GM12878 (cell line): ENCODE measurements around the gene TCF23. TPM values are rescaled to one million over a fixed set of nuclear protein-coding genes. Genes with fewer than 3 reads are reported as not detected.

ENCODE experiments used
- ATAC-seq: fragments of 200-7000 bp; cut with Tn5 transposase; 3 replicates; pipeline ENCODE4 v1.9.1; 2020; ENCODE audit warnings: mild to moderate bottlenecking, moderate library complexity
- BruUV-seq: library from RNA; stranded (reverse); fragments of 400-500 nt; replicated peaks from 2 replicates; lab custom pipeline; 2021; lab: Mats Ljungman, UMichigan
- CTCF ChIA-PET: fragments of 300-600 bp; sonication (Branson Sonifier 250); formaldehyde crosslinking; extraction: SDS; loops from one replicate; lab custom pipeline; 2021; ENCODE audit warnings: inconsistent platforms; lab: Yijun Ruan, JAX
- POLR2A ChIA-PET: fragments of 350-600 bp; formaldehyde crosslinking; extraction: SDS; loops from one replicate; lab custom pipeline; 2021; ENCODE audit warnings: inconsistent platforms; lab: Charles Lee
- RAD21 ChIA-PET: fragments of 300-600 bp; sonication (Branson Sonifier 250); formaldehyde crosslinking; loops from one replicate; lab custom pipeline; 2023; ENCODE audit warnings: antibody characterized with exemption; ENCODE audit not compliant: unreplicated experiment; lab: Charles Lee
- SMC1A ChIA-PET: fragments of 300-600 bp; sonication (Branson Sonifier 250); formaldehyde crosslinking; loops from one replicate; lab custom pipeline; 2023; ENCODE audit not compliant: unreplicated experiment, uncharacterized antibody; lab: Charles Lee
- DNase-seq: peaks from one replicate; pipeline ENCODE4 v3.0.0-alpha.2; 2011; ENCODE audit warnings: low read depth, low spot score
- FAIRE-seq: peaks from 3 replicates; lab custom pipeline; 2011; peaks lifted over from hg19 to GRCh38; lab: Jason Lieb, UNC
- H2AFZ ChIP-seq: 2 replicates; pipeline ENCODE4 v1.6.0; 2011; ENCODE audit warnings: low read depth, low read length, control low read depth; ENCODE audit not compliant: control insufficient read depth
- H3K27ac ChIP-seq: 2 replicates; pipeline ENCODE4 v1.5.1; 2011; ENCODE audit warnings: control low read depth; ENCODE audit not compliant: control insufficient read depth, insufficient read depth
- H3K27me3 ChIP-seq, 2 experiments: replicated peaks in 1 of 2; 2 replicates each; pipeline versions ENCODE4 v1.6.0 to v1.6.1; 2011; ENCODE audit warnings: low read length in 1 of 2; ENCODE audit not compliant: control insufficient read depth in 2 of 2, insufficient read depth in 2 of 2
- H3K36me3 ChIP-seq, 2 experiments: 2 replicates each; pipeline ENCODE4 v1.5.1; 2011; ENCODE audit warnings: low read length in 1 of 2; ENCODE audit not compliant: control insufficient read depth in 2 of 2, insufficient read depth in 2 of 2
- H3K4me1 ChIP-seq: 2 replicates; pipeline ENCODE4 v1.6.1; 2011; ENCODE audit warnings: mild to moderate bottlenecking, low read length, moderate library complexity, mixed read lengths; ENCODE audit not compliant: control insufficient read depth, insufficient read depth
- H3K4me2 ChIP-seq: 2 replicates; pipeline ENCODE4 v1.6.0; 2011; ENCODE audit warnings: control low read depth; ENCODE audit not compliant: control insufficient read depth, insufficient read depth
- H3K4me3 ChIP-seq: fragments of 200-600 bp; sonication (generic); 2 replicates; pipeline ENCODE4 v1.5.1; 2016
- H3K79me2 ChIP-seq: 2 replicates; pipeline ENCODE4 v1.6.0; 2011; ENCODE audit warnings: low read length; ENCODE audit not compliant: control insufficient read depth, insufficient read depth
- H3K9ac ChIP-seq: 2 replicates; pipeline ENCODE4 v1.8.0; 2011; ENCODE audit warnings: low read length, control low read depth, mixed read lengths; ENCODE audit not compliant: control insufficient read depth, insufficient read depth
- H3K9me3 ChIP-seq: replicated peaks from 3 replicates; pipeline ENCODE4 v1.5.1; 2011; ENCODE audit warnings: mild to moderate bottlenecking, low read length; ENCODE audit not compliant: control insufficient read depth, insufficient read depth
- H4K20me1 ChIP-seq: 2 replicates; pipeline ENCODE4 v1.6.0; 2011; ENCODE audit not compliant: control insufficient read depth, insufficient read depth
- E4F1 ChIP-seq: fragments of 450-650 bp; IDR thresholded peaks from 2 replicates; pipeline ENCODE4 v1.6.1; 2018; ENCODE audit warnings: borderline replicate concordance, mild to moderate bottlenecking; ENCODE audit not compliant: partially characterized antibody
- FOXK2 ChIP-seq: fragments of 450-650 bp; IDR thresholded peaks from 2 replicates; pipeline ENCODE4 v1.6.1; 2017; ENCODE audit warnings: mild to moderate bottlenecking, moderate library complexity
- HSF1 ChIP-seq: fragments of 150-350 bp; IDR thresholded peaks from 2 replicates; pipeline ENCODE4 v1.6.1; 2014; ENCODE audit warnings: mild to moderate bottlenecking, low read depth, low read length
- MLLT1 ChIP-seq: fragments of 450-650 bp; IDR thresholded peaks from 2 replicates; pipeline ENCODE4 v1.6.1; 2016; ENCODE audit warnings: mild to moderate bottlenecking
- NFXL1 ChIP-seq: fragments of 450-650 bp; IDR thresholded peaks from 2 replicates; pipeline ENCODE4 v1.6.1; 2017; ENCODE audit warnings: antibody characterized with exemption, mild to moderate bottlenecking, borderline replicate concordance
- RBBP5 ChIP-seq: fragments of 200-600 bp; sonication (generic); conservative IDR thresholded peaks from 2 replicates; pipeline ENCODE4 v1.6.1; 2016
- SRF ChIP-seq, 2 experiments: IDR thresholded peaks; 2 replicates each; pipeline ENCODE4 v1.6.1; 2011; ENCODE audit warnings: low read depth in 2 of 2, low read length in 2 of 2, mild to moderate bottlenecking in 1 of 2, moderate library complexity in 1 of 2
- STAT1 ChIP-seq: fragments of 450-650 bp; conservative IDR thresholded peaks from 2 replicates; pipeline ENCODE4 v1.6.1; 2014; ENCODE audit warnings: antibody characterized with exemption, mild to moderate bottlenecking
- ZNF24 ChIP-seq: fragments of 450-650 bp; IDR thresholded peaks from 2 replicates; pipeline ENCODE4 v1.6.1; 2017; ENCODE audit warnings: antibody characterized with exemption, mild to moderate bottlenecking
- ZNF274 ChIP-seq: IDR thresholded peaks from one replicate; pipeline ENCODE4 v1.8.0; 2011; ENCODE audit not compliant: insufficient read length, insufficient read depth
- WGBS: methylation state at CpG from one replicate; pipeline ENCODE4 v1.1.6; 2016; ENCODE audit warnings: low lambda C conversion rate; ENCODE audit not compliant: insufficient replicate concordance, insufficient coverage; ENCODE audit errors: missing lambda C conversion rate; 5-methylcytosine and 5-hydroxymethylcytosine counted together
- in situ Hi-C: fragments of 300-500 bp; cut with MboI; formaldehyde crosslinking; loops from 9 replicates; pipeline ENCODE4 v1.14.3; 2018; ENCODE audit warnings: mixed read lengths
- intact Hi-C: fragments of 100-400 bp; cut with micrococcal nuclease; formaldehyde crosslinking; loops from one replicate; pipeline ENCODE4 v1.14.2; 2022; ENCODE audit not compliant: unreplicated experiment
- polyA plus RNA-seq, 11 experiments: library from polyadenylated mRNA; depleted of rRNA in 4 of 11; unstranded in 6 of 11; stranded (reverse) in 5 of 11; fragments of >200 nt; fragmentation: Nextera tagmentation in 4 of 11; fragmentation: Illumina TruSeq in 1 of 11; extraction: Ambion mirVana in 4 of 11; extraction: Trizol in 1 of 11; gene quantifications; 1 replicate in 1 of 11; 2 replicates in 10 of 11; pipeline versions ENCODE4 v1.2.1 to v1.2.3, GENCODE V29; 2011 to 2016; ENCODE audit warnings: inconsistent platforms in 2 of 11, missing spikeins in 2 of 11, low read depth in 1 of 11
- total RNA-seq, 4 experiments: library from RNA; depleted of rRNA in 3 of 4; stranded (reverse); fragments of >200 nt in 3 of 4; fragmentation: Illumina TruSeq in 1 of 4; extraction: Trizol in 1 of 4; gene quantifications; 2 replicates each; pipeline versions ENCODE4 v1.2.1 to v1.2.3, GENCODE V29; 2013 to 2021
- TF ChIP-seq, protein P1 (sequence below): IDR thresholded peaks from 2 replicates; pipeline ENCODE4 v1.6.1; 2011; ENCODE audit warnings: low read depth, low read length, improper control_type of control experiment, borderline replicate concordance
- TF ChIP-seq, protein P2 (sequence below): IDR thresholded peaks from 2 replicates; pipeline ENCODE4 v1.6.1; 2012; ENCODE audit warnings: mild to moderate bottlenecking, low read depth, low read length

TCF23 gene
- total and polyA plus RNA-seq, 10 of the 15 experiments (the other 5 are each of a cell fraction or from before 2014, with no cell fraction given), result not detected

GRCh38 chr2:27194538-27195354 lies 45.9 kb downstream of the TCF23 start:
- Histone ChIP-seq H3K4me2 (no peak overlapping the region), H3K79me2 (no peaks in the 10 kb centered on the region), H3K27ac (no peak overlapping the region), H3K9me3 (no peaks in the 10 kb centered on the region), H2AFZ (no peak overlapping the region), H3K27me3 (no peaks in the 10 kb centered on the region), H3K36me3 (peaks cover 0 to 3% of the 10 kb centered on the region in 2 experiments; a peak in 1 of 4 replicates), H3K4me3 (no peak overlapping the region), H3K4me1 (no peaks in the 10 kb centered on the region), H4K20me1 (no peaks in the 10 kb centered on the region), H3K9ac (no peak overlapping the region)
- RAD21 ChIA-PET, result no interaction called here
- CTCF ChIA-PET, result interaction anchor here (1.0 to 1.1 kb wide), 3 partner anchors 13 to 233 kb away, joined by 3 to 4 read pairs (median 3); no protein-coding TSS in a partner anchor
- FAIRE-seq (no peak), ATAC-seq (no peak), DNase-seq (no peak)
- SMC1A ChIA-PET, result interaction anchor here (1.0 kb wide), 1 partner anchor 61 kb away, joined by 4 read pairs; the partner anchor contains the start of gene PREB
- WGBS, result 67% methylated on average over 17 of the region's 17 CpGs
- no TSS peak for BruUV-seq
- in situ Hi-C loops (loop anchor here (5.0 kb wide), 1 partner anchor 227 kb away; no protein-coding TSS in a partner anchor), intact Hi-C loops (loop anchor here (5.0 kb wide), 1 partner anchor 232 kb away; no protein-coding TSS in a partner anchor)
- POLR2A ChIA-PET, result interaction anchor here (0.6 kb wide), 1 partner anchor 14 kb away, joined by 3 read pairs; no protein-coding TSS in a partner anchor
- TF ChIP-seq NFXL1 (no peak), SRF (IDR thresholded peaks at IDR 0.05; ENCODE audit: low read depth in 2 of 2, low read length in 2 of 2) (no peak), STAT1 (no peak), RBBP5 (no peak), ZNF24 (no peak), ZNF274 (no peak), HSF1 (no peak), E4F1 (no peak), FOXK2 (no peak), MLLT1 (no peak)
- TF ChIP-seq, protein P1, sequence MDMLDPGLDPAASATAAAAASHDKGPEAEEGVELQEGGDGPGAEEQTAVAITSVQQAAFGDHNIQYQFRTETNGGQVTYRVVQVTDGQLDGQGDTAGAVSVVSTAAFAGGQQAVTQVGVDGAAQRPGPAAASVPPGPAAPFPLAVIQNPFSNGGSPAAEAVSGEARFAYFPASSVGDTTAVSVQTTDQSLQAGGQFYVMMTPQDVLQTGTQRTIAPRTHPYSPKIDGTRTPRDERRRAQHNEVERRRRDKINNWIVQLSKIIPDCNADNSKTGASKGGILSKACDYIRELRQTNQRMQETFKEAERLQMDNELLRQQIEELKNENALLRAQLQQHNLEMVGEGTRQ, result no peak
- TF ChIP-seq, protein P2, sequence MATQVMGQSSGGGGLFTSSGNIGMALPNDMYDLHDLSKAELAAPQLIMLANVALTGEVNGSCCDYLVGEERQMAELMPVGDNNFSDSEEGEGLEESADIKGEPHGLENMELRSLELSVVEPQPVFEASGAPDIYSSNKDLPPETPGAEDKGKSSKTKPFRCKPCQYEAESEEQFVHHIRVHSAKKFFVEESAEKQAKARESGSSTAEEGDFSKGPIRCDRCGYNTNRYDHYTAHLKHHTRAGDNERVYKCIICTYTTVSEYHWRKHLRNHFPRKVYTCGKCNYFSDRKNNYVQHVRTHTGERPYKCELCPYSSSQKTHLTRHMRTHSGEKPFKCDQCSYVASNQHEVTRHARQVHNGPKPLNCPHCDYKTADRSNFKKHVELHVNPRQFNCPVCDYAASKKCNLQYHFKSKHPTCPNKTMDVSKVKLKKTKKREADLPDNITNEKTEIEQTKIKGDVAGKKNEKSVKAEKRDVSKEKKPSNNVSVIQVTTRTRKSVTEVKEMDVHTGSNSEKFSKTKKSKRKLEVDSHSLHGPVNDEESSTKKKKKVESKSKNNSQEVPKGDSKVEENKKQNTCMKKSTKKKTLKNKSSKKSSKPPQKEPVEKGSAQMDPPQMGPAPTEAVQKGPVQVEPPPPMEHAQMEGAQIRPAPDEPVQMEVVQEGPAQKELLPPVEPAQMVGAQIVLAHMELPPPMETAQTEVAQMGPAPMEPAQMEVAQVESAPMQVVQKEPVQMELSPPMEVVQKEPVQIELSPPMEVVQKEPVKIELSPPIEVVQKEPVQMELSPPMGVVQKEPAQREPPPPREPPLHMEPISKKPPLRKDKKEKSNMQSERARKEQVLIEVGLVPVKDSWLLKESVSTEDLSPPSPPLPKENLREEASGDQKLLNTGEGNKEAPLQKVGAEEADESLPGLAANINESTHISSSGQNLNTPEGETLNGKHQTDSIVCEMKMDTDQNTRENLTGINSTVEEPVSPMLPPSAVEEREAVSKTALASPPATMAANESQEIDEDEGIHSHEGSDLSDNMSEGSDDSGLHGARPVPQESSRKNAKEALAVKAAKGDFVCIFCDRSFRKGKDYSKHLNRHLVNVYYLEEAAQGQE, result no peak
